GM21737 (cell line): ENCODE data around the gene RHO.
"Not testable (repeated sequence)": the region's sequence is repeated elsewhere in the genome, so short reads cannot be mapped to it uniquely, and the experiment has no call there.

ENCODE experiments used
- ATAC-seq: cut with Tn5 transposase; IDR thresholded peaks from one replicate; pipeline ENCODE4 v1.9.1; 2021; ENCODE audit warnings: mild to moderate bottlenecking, moderate library complexity; ENCODE audit not compliant: unreplicated experiment

RHO gene

DNA sequence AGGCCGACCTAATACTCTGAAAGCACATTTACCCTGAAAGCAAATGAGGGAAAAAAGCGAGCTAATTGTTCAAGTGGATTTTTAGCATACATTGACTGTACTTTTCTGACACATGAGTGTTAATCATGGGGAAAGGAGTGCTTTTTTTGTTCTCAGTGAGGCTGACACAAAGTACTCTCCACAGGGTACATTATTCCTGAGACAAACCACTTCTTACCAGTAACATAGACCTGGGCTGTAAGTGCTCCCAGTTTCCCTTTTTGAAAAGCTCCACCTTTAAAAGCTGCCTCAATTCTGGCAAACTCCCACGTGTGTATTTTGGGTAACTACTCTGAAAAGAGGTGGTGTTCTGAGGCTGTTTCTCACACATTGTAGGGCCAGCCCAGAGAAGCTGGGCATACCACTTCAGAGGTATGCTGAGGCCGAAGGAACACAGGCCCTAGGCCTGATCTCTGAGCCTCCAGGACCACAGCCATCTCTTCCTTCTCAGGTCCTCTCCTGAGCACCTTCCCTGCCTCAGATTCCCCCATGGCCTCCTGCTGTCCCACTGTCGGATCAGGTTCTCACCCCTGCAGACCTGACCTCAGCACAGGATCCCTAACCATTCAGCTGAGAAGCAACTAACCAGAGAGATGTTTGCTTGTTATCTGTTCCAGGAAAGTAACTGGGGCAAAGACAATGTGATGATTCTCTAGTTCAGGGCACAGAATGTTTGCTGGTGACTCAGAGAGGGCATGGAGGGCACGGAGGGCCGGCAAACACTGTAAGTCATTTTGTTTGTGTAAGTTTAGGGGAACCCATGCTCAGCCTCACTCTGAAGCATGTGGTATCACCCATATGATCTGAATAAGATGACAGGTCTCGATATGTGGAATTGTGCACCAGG is 29.6 kb upstream of the RHO start:
- not testable (repeated sequence) for ATAC-seq

DNA sequence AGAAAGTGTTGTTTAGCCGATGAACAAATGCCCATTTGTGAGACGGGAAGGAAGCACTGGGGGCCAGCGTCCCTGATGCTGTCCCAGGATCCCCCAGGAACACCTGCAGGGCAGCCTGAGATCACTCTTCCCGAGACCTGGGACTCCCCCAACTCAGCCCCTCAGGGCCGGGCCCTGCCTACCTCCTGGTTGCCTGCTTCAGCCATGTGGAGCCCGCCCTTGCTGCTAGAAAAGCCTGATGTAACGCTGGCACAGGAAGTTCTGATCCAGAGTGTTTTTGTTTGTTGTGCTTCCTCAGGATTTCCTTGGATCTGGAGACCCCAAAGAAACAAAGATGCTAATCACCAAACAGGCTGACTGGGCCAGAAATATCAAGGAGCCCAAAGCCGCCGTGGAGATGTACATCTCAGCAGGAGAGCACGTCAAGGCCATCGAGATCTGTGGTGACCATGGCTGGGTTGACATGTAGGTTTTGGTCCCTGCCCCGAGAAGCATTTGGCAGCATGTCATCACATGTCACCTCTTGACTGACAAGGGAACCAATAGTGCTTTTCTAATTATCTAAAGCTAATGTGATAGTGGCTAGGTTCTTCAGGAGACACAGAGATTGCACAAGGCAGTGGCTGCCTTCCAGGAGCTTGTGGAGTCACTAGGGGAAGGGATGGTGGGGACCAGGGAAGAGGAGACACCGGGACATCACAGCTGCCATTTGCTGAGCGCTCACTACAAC is 28.7 kb upstream of the RHO start:
- not testable (repeated sequence) for ATAC-seq

DNA sequence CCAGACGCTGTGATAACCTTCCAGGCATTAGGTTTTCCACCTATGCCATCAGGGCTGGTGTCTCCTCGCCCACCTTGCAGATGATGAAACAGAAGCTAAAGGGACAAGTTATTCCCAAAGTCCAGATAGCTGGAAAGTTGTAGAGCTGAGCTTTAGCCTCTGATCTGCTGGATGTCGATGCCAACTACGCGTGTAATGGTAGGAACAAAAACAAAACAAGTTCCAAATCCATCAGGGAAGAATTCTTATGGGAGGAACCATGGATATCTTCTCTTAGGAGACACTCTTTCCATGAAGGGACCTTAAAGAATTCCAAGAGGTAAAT is 28.1 kb upstream of the RHO start:
- ATAC-seq, result no peak

DNA sequence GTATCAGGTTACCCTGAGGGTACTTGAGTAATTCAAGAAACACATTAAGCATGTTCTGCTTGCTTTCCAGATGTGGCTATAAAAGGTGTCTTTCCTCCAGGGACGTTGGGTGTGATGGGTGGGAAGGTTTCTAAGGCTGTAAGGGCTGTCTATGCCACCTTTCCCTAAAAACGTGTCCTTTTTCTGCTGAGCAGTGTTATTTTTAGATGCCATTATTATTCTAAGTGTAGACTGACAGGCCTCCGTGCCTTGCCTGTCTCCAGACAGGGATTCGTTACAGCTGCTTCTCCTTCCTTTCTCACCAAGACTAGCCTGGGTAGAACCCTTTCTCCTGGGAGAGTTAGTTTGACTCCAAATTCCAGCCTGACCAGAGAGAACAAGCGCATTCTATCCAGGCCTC is 26.8 kb upstream of the RHO start:
- no peak for ATAC-seq

DNA sequence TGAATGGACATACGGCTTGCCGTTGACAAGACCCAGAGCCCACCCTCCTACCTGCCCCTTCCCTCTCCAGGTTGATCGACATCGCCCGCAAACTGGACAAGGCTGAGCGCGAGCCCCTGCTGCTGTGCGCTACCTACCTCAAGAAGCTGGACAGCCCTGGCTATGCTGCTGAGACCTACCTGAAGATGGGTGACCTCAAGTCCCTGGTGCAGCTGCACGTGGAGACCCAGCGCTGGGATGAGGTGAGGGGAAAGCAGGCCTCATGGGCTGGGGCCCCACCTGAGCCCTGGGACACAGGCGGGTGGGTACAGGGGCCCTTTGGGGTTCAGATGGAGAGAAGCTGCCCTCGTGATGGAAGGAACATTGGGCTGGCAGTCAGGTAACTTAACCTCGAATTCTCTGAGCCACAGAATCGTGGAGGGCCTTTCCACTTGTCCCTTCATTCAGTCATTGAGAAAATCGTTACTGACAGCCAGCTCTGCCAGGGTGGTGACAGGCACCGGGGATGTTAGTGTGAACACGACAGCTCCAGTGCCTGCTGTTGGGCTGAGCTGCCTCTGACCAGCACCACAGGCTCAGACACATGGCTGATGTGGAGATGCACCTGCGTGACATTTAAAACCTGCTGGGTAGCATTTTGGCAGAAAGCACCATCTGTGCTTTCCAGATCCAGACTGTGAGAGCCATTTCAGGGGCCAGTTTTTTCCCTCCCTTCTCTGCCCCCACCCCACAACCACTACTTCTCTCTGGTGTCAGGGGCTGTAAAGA is 25.6 kb upstream of the RHO start:
- ATAC-seq, result no peak

DNA sequence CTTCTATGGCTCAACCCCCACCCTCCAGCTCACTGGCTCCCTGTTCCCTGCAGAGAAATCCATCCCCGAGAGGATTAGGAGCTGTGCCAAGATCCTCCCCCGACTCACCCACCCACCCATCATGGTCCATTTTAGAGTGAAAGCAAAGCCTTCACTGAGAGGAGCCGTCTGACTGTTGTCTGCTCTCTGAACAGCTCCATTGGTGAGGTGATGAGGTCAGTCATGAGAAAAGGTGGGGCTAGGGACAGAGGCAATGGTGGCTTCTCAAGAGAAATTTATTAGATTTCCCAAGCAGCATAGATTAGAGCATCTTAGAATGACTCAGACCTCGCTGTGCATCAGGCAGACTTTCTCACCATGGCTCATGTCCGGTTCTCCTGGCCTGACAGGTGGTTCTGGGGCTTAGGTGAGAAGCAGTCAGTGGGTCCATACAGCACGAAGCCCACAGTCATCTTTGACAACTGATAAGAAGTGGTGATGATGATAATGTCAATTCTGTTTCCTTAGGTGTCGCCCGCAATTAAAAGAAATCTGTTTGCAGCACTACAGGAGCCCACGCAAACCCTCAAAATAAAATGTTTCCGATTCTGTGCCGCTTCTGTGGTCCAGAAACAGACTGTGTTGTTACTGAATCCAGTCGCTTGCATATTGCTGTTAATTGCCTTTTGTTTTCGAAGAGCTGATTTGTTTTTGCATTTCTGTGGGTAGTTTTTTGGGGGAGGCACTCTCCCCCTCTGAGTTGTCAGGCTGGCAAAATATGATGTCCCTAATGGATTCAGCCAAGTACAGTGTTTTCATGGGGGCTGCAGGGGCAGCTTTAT is 24.8 kb upstream of the RHO start:
- ATAC-seq, result no peak

DNA sequence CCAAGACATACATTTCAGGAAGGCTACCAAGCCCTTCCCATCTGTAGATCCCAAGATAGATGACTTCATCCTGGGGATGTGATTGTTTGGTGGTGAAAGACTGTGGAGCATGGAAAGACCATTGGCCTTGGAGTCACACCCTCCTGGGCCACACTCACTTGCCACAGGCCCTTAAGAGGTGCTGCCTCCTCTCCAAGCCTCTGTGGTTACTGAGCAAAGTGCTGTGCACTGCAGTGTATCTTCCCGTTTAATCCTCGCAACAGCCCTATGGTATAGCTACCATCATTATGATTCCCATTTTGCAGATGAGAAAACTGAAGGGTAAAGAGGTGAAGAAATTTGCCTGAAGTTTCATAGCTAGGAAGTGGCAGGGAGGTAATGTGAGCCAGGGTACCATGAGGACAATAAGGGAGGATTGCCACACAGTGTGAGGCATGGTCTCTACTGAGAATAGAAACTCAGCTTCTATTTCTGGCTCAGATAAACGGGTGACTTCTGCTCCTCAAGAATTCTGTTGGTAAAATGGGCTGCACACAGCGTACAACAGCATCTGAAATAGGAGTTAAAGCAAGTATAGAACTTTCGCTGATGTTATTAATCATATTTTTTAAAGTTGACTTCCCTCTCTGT is 23.9 kb upstream of the RHO start:
- ATAC-seq, result no peak

DNA sequence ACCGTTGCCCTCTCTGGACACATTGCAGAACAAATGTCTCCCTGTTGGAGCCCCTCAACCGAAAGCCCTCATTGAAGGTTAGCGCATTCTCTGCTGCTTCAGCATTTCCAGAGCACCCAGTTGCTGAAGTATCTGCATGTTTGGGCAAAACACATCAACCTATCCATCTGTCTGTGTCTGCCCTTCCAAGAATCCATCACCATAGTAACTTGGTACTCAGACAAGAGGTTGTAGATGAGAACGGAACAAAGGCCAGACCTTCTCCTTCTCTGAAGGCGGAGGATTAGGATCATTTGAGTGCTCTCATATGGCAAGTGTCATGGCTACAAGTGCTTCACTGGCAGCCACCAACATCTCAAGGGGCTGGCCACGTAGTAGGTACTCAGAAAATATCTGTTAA is 23.1 kb upstream of the RHO start:
- ATAC-seq, result no peak

DNA sequence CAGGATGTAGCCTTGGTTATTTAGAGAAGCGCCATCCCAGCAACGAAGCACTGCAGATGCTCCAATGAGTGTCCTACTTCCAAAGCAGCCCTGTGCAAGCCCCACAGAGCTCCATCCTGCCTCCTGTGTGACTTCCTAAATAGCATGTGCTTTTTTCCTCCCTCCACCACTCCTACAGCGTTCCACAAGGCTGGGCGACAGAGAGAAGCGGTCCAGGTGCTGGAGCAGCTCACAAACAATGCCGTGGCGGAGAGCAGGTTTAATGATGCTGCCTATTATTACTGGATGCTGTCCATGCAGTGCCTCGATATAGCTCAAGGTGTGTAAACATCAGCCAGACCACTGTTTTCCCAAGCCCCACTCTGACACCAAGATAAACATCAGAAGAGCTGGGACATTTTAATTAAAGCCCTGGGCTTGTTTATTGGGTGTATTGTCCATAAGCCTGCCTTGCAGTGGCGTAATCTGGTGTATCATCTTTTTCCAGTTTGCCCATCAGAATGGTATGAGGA is 22.2 kb upstream of the RHO start:
- ATAC-seq, result no peak

DNA sequence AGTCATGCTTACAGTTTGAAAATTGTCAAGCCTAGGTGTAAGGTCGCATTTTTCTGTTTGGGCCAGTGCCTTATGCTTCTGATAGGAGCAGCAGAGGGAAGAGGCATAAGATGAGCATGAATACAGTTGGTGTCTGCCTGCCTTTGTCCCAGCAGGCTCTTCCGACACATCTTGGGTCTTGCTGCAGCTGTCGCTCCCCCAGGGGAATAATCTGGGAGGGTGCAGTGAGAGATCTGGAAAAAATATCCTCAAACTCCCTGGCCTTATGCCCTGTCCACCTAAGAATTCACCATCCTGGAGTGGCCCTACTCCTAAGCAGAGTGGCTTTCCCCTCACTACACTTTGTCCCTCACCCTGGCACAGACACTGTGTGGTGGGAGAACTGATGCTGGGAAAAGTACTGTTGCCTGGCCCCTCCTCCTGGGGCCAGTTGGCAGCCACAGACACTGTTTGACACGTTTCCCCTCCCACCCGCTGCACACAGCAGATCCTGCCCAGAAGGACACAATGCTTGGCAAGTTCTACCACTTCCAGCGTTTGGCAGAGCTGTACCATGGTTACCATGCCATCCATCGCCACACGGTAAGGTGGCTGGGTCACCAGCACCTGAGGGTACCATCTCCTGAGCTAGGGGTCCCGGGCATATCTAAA is 21.1 kb upstream of the RHO start:
- ATAC-seq, result no peak

DNA sequence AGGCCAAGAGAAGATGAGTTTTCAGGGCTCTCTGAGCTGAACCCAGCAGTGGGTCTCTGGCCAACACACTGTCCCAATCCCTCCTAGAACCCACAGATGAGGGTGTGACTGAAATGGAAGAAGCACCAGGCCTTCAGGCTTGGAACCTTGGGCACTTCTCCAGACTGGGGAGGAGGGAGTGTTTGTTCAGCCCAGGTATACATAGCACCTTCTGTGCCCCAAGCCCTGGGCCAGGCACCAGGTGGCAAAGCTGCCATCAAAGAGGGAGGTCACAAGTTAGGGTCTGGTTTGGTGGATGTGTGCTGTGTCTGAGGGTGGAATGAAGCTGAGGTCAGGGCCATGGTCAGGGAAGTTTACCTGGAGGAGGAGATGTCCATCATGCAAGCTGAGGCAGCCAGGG is 15.8 kb upstream of the RHO start:
- no peak for ATAC-seq

DNA sequence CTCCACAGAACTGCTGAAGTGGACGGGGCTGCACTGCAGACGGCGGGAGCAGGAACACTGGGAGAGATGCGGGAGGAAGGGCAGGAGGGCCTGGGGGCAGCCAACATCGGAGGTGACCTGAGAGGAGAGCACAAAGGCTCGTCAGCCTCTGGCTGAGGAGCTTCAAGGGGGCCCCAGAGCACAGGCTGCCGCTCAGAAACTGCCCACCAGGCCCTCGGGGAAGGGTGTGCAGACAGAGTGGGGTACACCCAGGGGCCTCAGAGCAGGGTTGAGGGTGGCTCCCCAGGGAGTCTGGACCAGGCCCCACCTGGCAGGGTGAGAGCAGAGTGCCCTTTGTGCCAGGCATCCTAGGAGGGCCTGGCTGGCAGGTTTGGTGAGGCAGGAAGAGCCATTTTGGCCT is 14.7 kb upstream of the RHO start:
- no peak for ATAC-seq

DNA sequence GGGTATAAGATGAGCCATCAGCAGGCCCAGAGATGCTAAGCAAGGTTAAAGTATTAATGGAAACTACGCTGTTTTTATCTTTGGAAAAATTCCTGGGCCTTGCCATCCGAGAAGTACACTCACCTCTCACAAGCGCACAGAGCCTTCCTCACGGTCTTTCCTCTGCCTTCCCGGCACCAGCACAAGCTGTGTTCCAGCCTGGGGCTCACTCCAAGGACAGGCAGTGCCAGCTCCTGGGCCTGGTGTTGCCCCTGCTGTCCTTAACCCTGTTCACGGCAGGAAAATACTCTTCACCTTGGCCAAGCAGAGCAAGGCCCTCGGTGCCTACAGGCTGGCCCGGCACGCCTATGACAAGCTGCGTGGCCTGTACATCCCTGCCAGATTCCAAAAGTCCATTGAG is 14.3 kb upstream of the RHO start:
- ATAC-seq, result no peak

DNA sequence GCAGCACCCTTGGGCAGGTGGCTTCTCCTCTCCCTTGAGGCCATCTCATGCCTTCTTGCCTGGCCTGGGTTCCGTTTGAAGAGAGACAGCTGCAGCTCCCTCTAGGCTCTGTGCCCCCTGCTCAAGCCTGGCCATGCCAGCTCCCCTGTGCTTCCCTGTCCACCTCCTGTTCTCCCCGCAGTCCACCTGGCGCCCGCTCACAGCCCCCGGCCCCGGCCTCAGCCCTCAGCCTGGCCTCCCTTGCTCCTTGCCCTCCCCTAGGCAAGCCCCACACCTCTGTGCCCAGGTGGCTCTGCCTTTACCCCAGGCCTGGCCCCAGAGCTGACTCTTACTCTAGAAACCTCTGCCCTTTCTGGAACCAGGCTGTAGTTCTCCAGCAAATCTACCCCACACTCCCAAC is 13.9 kb upstream of the RHO start:
- ATAC-seq, result no peak

DNA sequence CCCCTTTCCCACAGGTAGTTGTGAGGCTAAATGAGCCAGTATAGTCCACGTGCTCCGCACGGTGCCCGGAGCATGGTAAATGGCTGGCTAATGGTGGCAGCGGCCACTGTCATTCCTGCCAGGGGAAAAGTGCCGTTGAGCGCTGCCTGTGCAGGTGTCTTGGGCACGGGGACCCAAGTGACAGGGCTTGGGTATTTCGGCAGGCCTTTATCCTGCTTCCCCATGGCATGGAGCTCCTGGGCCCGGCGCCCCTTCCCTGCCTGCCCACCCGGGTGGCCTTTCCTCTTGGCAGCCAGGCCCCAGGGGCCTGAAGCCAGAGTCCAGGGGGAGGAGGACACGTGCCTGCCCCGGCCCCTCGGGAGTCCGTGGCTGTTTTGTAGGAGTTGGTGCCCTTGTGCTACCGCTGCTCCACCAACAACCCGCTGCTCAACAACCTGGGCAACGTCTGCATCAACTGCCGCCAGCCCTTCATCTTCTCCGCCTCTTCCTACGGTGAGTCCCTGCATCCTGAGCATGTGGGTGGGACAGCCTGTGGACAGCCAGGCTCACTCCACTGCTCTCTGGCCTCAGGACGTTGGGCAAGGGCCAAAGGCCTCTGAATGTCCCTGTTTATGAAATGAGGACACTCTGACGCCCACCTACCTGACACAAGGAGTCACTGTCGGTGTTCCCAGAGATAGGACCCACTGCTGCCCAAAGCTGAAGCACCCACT is 13.2 kb upstream of the RHO start:
- ATAC-seq, result not testable (repeated sequence)

DNA sequence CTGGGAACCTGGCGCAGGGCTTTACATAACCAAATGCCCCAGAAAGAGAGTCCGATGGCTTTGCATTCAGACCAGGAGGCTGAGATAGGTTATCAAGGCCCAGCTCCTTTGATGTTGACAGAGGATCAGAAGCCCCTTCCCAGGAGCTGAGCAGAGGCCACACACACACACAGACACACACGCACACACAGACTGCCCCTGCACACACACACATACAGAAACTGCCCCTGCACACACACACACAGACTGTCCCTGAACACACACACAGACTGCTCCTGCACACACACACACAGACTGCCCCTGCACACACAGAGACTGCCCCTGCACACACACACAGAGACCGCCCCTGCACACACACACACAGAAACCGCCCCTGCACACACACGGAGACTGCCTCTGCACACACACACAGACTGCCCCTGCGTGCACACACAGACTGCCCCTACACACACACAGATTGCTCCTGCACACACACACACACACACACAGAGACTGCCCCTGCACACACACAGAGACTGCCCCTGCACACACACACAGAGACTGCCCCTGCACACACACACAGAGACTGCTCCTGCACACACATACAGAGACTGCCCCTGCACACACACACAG is 12.5 kb upstream of the RHO start:
- not testable (repeated sequence) for ATAC-seq

DNA sequence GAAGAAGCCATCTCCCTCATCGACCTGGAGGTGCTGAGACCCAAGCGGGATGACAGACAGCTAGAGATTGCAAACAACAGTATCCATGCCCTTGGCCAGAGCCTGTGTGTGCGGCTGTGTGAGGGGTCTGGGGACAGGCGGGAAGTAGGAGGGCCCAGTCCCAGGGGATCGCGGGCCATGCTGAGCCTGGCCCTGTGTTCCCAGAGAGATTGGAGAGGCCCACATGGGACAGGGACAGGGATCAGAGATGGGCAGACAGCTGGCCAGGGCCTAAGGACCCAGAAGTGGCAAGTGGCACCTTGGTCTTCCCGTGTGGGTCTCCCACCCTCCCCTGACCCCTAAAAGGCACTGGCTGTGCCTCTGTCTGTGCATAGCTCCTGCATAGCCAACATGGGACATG is 10.9 kb upstream of the RHO start:
- no peak for ATAC-seq

DNA sequence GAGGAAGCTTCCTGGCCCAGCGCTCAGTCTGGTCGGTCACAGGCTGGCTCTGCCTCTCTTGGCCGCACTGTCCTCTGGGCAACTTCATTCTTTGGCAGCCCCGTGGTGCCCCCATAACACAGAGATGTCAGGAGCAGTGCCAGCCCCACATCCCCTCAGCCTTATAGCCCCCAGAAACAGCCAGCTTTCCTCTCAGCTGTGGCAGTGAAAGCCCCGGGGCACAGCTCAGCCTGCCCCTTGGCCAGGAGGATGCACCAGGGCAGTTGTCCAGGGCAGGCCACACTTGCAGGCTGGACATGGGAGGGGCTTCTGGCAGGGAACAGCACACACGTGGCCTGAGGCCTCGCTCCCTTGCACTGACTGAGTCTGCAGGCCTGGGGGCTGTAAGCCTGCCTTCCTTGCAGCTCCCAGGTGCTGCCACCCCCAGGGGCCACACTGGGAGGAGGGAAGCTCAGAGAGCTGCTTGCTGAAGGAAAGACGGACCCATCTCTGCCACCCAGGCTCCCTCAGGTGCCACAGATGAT is 10.3 kb upstream of the RHO start:
- no peak for ATAC-seq
